GM23248 (cell line): Measurements from ENCODE around the gene PHF12. TPM values are rescaled to one million over a fixed set of nuclear protein-coding genes. Genes with fewer than 3 reads are reported as not detected.

Experiments
- DNase-seq: peaks from one replicate; pipeline ENCODE4 v3.0.0-alpha.2; 2015
- H2AFZ ChIP-seq: fragments of 200-600 bp; sonication (generic); 2 replicates; pipeline ENCODE4 v1.6.1; 2016; ENCODE audit warnings: antibody characterized with exemption
- H3F3A ChIP-seq: fragments of 200-600 bp; sonication (generic); 2 replicates; pipeline ENCODE4 v1.6.1; 2016; ENCODE audit warnings: mild to moderate bottlenecking, antibody characterized with exemption, mixed run types; ENCODE audit not compliant: insufficient read depth
- H3K27ac ChIP-seq: fragments of 200-600 bp; sonication (generic); 2 replicates; pipeline ENCODE4 v1.5.1; 2016; ENCODE audit warnings: mild to moderate bottlenecking
- H3K27me3 ChIP-seq: fragments of 200-600 bp; sonication (generic); replicated peaks from 2 replicates; pipeline ENCODE4 v1.6.1; 2016; ENCODE audit warnings: mild to moderate bottlenecking; ENCODE audit not compliant: insufficient read depth
- H3K36me3 ChIP-seq: fragments of 200-600 bp; sonication (generic); 2 replicates; pipeline ENCODE4 v1.6.1; 2016; ENCODE audit warnings: low read depth, mild to moderate bottlenecking
- H3K4me1 ChIP-seq: fragments of 200-600 bp; sonication (generic); 2 replicates; pipeline ENCODE4 v1.6.1; 2016; ENCODE audit warnings: mild to moderate bottlenecking; ENCODE audit not compliant: insufficient read depth
- H3K4me2 ChIP-seq: fragments of 200-600 bp; sonication (generic); one replicate; pipeline ENCODE4 v1.6.1; 2016; ENCODE audit warnings: mild to moderate bottlenecking; ENCODE audit not compliant: unreplicated experiment
- H3K4me3 ChIP-seq: fragments of 200-600 bp; sonication (generic); 2 replicates; pipeline ENCODE4 v1.5.1; 2016; ENCODE audit warnings: mild to moderate bottlenecking
- H3K79me2 ChIP-seq: fragments of 200-600 bp; sonication (generic); 2 replicates; pipeline ENCODE4 v1.6.1; 2016; ENCODE audit warnings: mild to moderate bottlenecking; ENCODE audit not compliant: insufficient read depth
- H3K9ac ChIP-seq: fragments of 200-600 bp; sonication (generic); 2 replicates; pipeline ENCODE4 v1.6.1; 2016; ENCODE audit warnings: mild to moderate bottlenecking
- H3K9me2 ChIP-seq: fragments of 200-600 bp; sonication (generic); 2 replicates; pipeline ENCODE4 v1.6.1; 2016; ENCODE audit warnings: mixed run types, mild to moderate bottlenecking, moderate library complexity; ENCODE audit not compliant: insufficient read depth
- H3K9me3 ChIP-seq: fragments of 200-600 bp; sonication (generic); one replicate; pipeline ENCODE4 v1.6.1; 2017; ENCODE audit warnings: low read depth
- H4K20me1 ChIP-seq: fragments of 200-600 bp; sonication (generic); 2 replicates; pipeline ENCODE4 v1.6.0; 2016; ENCODE audit not compliant: insufficient read depth
- EZH2 ChIP-seq: fragments of 200-600 bp; sonication (generic); IDR thresholded peaks from 2 replicates; pipeline ENCODE4 v1.6.1; 2018; ENCODE audit warnings: antibody characterized with exemption, mild to moderate bottlenecking; ENCODE audit not compliant: insufficient read depth, poor library complexity, severe bottlenecking
- EZH2phosphoT487 ChIP-seq: fragments of 200-600 bp; sonication (generic); IDR thresholded peaks from 2 replicates; pipeline ENCODE4 v1.6.1; 2018; ENCODE audit warnings: antibody characterized with exemption, moderate library complexity, mild to moderate bottlenecking, low read depth; ENCODE audit not compliant: insufficient read depth
- WGBS, 2 experiments: methylation state at CpG; one replicate each; pipeline ENCODE4 v1.1.6; 2015 to 2017; ENCODE audit warnings: low lambda C conversion rate in 2 of 2, low coverage in 1 of 2; ENCODE audit errors: missing lambda C conversion rate in 2 of 2; 5-methylcytosine and 5-hydroxymethylcytosine counted together
- in situ Hi-C: fragments of 300-500 bp; cut with MboI; formaldehyde crosslinking; loops from 2 replicates; pipeline ENCODE4 v1.15.0; 2020
- polyA plus RNA-seq: library from polyadenylated mRNA; unstranded; fragments of >200 nt; fragmentation: Nextera tagmentation; extraction: Ambion mirVana; gene quantifications from 2 replicates; pipeline ENCODE4 v1.2.1, GENCODE V29; 2016
- total RNA-seq: library from RNA; depleted of rRNA; stranded (reverse); fragments of >200 nt; shearing (Covaris generic); gene quantifications from 2 replicates; pipeline ENCODE4 v1.2.3, GENCODE V29; 2014

The PHF12 gene
- total and polyA plus RNA-seq, 2 experiments from 2014 or later, result 6.1 to 27.7 TPM

- TF ChIP-seq EZH2 (no peak), EZH2phosphoT487 (no peak)
- no peaks in the 10 kb centered on the region for H3F3A ChIP-seq
- 70 to 71% methylated on average over 8 of the region's 8 CpGs for WGBS, 2 experiments
- no peak for DNase-seq
- no peaks in the 10 kb centered on the region for H3K79me2 ChIP-seq
- no peaks in the 10 kb centered on the region for H3K27me3 ChIP-seq
- peaks cover 10% of the 10 kb centered on the region; the same call in 1 of the 2 replicates for H3K36me3 ChIP-seq
- H3K4me1 ChIP-seq, result no peaks in the 10 kb centered on the region
- H2AFZ ChIP-seq, result no peak overlapping the region
- no peaks in the 10 kb centered on the region for H3K9me2 ChIP-seq
- H3K4me2 ChIP-seq, result no peak overlapping the region
- no peaks in the 10 kb centered on the region for H4K20me1 ChIP-seq
- no peaks in the 10 kb centered on the region for H3K9me3 ChIP-seq
- no peak overlapping the region for H3K27ac ChIP-seq
- in situ Hi-C loops, result no loop called here
- no peak overlapping the region for H3K9ac ChIP-seq
- no peak overlapping the region for H3K4me3 ChIP-seq
These were observed 89.7 kb downstream of the PHF12 start for GRCh38 chr17:28861393-28862203.

GRCh38 chr17:28860363-28860808 lies 90.9 kb downstream of the PHF12 start:
- Histone ChIP-seq H3K4me3 (no peak overlapping the region), H3K79me2 (peaks cover 11% of the 10 kb centered on the region), H3K4me1 (peaks cover 5% of the 10 kb centered on the region; the same call in 1 of the 2 replicates), H3K9me3 (no peaks in the 10 kb centered on the region), H3K27ac (no peak overlapping the region), H3K4me2 (no peak overlapping the region), H2AFZ (no peak overlapping the region), H3K27me3 (no peaks in the 10 kb centered on the region), H3F3A (no peaks in the 10 kb centered on the region), H4K20me1 (no peaks in the 10 kb centered on the region), H3K9me2 (no peaks in the 10 kb centered on the region), H3K9ac (no peak overlapping the region), H3K36me3 (peaks cover 10% of the 10 kb centered on the region; the same call in 1 of the 2 replicates)
- DNase-seq, result no peak
- TF ChIP-seq EZH2phosphoT487, result no peak
- TF ChIP-seq EZH2, result no peak
- in situ Hi-C loops, result no loop called here
- WGBS, 2 experiments, result 81 to 86% methylated on average over 4 of the region's 4 CpGs

- H3K27me3 ChIP-seq, result no peaks in the 10 kb centered on the region
- DNase-seq, result no peak
- no peaks in the 10 kb centered on the region for H3K9me3 ChIP-seq
- no peak overlapping the region for H2AFZ ChIP-seq
- in situ Hi-C loops, result no loop called here
- peaks cover 16% of the 10 kb centered on the region for H3K79me2 ChIP-seq
- TF ChIP-seq EZH2 (no peak), EZH2phosphoT487 (no peak)
- no peak overlapping the region for H3K27ac ChIP-seq
- no peak overlapping the region for H3K4me3 ChIP-seq
- no peaks in the 10 kb centered on the region for H3F3A ChIP-seq
- H3K4me2 ChIP-seq, result no peak overlapping the region
- H3K9me2 ChIP-seq, result no peaks in the 10 kb centered on the region
- WGBS, 2 experiments, result 72 to 79% methylated on average over 2 of the region's 2 CpGs
- peaks cover 8% of the 10 kb centered on the region for H3K4me1 ChIP-seq
- H4K20me1 ChIP-seq, result no peaks in the 10 kb centered on the region
- peaks cover 10% of the 10 kb centered on the region; the same call in 1 of the 2 replicates for H3K36me3 ChIP-seq
- no peak overlapping the region for H3K9ac ChIP-seq
These were observed 92.4 kb downstream of the PHF12 start for GRCh38 chr17:28858801-28859355.

GRCh38 chr17:28857905-28858800 lies 93.2 kb downstream of the PHF12 start:
- TF ChIP-seq EZH2 (no peak), EZH2phosphoT487 (no peak)
- H3K4me3 ChIP-seq, result no peak overlapping the region
- no peak for DNase-seq
- no peaks in the 10 kb centered on the region for H3K9me3 ChIP-seq
- H3K36me3 ChIP-seq, result peaks cover 10% of the 10 kb centered on the region; the same call in 1 of the 2 replicates
- H3K9me2 ChIP-seq, result no peaks in the 10 kb centered on the region
- no peak overlapping the region for H3K4me2 ChIP-seq
- 98 to 100% methylated on average over 3 of the region's 3 CpGs for WGBS, 2 experiments
- peaks cover 8% of the 10 kb centered on the region for H3K4me1 ChIP-seq
- peaks cover 16% of the 10 kb centered on the region for H3K79me2 ChIP-seq
- no peaks in the 10 kb centered on the region for H3F3A ChIP-seq
- no peak overlapping the region for H3K9ac ChIP-seq
- in situ Hi-C loops, result no loop called here
- no peaks in the 10 kb centered on the region for H3K27me3 ChIP-seq
- H2AFZ ChIP-seq, result no peak overlapping the region
- H4K20me1 ChIP-seq, result no peaks in the 10 kb centered on the region
- H3K27ac ChIP-seq, result no peak overlapping the region
